HG03457 (cell line): ENCODE measurements around the gene RAD51B.

Experiments
- ATAC-seq: cut with Tn5 transposase; IDR thresholded peaks from one replicate; pipeline ENCODE4 v1.9.1; 2021; ENCODE audit warnings: moderate number of reproducible peaks; ENCODE audit not compliant: unreplicated experiment

The RAD51B gene

DNA sequence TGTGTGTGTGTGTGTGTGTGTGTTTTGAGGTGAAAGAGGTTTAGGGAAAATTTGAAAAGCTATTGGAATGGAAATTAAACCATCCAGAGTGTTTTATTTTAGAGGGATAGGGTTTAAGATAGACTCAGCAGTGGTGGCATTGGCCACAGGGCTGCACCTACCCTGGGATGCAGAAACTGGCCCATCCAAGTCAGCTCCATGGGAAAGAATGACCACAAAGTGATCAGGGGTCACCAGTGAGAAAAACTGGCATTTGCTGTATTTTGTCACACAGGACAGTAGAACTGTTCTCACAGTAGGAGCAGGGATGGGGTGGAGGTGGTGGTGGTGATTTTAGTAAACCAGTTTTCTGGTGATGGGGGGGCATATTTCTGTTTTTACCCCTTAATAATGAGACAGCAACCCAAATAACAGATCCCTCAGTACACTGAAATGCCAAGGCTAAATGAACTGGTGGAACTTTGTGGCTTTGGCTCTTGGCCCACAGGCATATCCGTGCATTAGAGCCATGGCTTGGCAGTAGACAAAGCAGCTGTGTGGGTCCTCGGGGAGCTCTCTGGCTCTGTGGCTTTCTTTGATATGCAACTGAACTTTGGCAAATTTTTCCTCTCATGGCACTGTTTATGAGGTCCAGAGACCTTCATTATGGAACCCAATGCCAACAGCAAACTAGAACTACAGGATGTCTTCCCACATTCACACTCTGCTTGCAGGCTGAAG is 625.0 kb downstream of the RAD51B start:
- no peak for ATAC-seq

DNA sequence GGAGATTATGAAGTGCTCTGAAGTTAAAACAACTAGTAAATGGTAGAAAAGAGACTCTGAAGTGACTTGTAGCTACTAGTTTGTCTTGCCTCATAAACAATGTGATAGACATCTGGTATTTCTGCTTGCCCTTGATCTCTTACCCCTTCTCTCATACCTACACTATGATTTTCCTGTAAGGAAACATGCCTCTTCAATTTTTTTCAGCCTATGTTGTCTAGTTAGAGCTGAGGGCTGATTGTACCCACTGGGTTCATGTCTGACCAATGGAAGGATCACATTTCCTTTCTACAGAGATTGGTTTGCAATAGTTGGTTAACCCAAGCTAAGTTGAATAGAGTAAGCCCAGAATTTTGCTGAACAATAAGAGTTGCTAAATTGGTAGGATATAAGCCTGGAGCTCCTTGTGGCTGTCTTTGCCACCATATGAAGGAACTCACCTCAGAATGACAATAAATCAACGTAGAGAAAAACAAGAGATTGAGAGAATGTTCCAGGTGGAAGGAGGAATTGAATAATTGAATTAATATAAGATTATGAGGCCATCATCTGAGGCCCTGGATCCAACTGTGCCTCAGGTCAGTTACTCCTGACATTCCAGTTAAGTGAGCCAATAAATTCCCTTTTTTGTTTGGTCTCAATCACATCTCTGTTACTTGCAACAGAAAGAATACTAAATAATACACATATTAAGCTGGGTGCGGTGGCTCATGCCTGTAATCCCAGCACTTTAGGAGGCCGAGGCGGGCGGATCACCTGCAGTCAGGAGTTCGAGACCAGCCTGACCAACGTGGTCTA is 626.9 kb downstream of the RAD51B start:
- no peak for ATAC-seq

DNA sequence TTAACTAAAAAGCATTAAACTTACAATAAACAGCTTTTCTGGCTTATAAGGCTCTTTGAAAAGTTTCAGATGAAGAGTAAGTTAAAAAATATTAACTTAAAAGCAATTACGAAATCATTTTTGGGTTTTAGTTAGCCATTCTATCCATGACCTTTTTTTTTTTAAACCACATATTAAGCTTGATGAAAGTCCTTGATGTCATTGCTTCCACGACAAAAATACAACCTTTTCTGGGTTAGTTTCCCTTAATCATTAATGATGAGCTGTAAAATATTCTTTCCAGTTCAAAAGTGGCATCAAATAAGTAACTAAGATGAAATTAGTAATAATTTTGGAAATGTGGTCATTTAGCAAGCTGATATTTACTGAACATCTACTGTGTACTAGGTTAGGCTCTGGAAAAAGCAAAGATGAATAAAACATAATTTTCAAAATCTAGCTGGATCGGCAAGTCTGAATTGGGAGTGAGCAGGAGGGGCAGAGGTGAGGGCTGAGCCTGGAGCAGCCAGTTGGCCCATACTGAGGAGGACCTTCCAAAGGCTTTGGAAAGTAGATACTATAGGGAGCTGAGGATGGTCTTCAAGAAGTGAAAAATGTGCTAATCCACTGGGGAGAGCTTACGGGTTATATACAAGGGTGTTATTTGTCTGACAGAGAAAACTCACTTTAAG is 628.1 kb downstream of the RAD51B start:
- no peak for ATAC-seq

DNA sequence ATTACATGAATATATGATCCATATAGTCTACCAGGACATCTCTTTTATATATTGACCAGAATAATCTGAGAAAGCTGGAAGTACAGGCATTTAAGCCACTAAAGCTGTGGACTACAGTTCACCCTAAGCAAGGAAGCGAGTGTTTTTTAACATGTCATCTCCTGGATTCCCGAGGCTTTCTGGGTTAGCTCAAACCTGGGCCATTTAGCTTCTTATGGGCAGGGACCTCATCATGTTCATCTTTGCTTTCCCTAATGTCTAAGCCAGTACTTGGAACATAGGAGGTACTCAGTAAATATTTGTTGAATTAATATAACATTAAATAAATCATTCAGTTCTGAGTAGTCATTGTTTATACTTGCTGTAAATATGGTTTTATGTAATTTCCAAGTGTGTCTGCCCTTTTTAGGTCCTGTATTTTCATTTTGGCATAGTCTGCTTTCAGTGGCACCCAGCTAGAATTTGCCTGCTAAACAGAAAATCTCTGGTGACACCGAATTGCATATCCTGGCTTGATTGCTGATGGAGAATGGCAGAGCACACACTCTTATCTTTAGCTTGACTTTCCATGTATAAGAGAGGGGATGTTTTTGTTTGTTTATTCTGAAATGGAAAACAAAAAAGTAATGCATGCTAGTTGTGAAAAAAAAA is 628.8 kb downstream of the RAD51B start:
- no peak for ATAC-seq

DNA sequence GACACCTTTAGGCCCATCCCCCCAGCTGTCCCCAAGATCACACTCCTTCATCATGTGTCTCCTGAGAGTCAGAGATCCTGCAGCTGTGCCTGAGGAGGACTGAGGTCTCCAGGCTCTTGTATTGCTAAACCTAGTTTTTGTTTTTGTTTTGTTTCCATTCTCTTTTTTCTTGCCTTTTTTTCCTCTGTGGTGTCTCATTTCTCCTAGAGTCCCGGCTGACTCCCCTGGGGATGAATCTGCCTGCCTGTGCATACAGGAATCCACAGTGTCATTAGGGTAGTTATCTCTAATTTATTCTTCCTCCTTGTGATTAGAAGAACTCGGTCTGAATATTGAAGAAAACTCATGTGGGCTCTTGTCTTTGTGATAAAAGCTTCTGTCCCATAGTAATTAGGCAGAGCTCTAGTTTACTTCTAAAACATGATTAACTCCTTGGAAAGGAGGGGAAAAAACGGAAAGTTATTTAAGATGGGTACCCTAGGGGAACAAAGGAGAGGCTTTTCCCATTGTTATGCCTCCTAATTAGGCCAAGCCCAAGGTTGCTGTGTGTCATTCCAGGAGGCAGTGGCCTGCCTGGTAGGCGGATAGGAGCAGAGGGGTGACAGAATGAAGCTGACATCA is 630.1 kb downstream of the RAD51B start:
- no peak for ATAC-seq

DNA sequence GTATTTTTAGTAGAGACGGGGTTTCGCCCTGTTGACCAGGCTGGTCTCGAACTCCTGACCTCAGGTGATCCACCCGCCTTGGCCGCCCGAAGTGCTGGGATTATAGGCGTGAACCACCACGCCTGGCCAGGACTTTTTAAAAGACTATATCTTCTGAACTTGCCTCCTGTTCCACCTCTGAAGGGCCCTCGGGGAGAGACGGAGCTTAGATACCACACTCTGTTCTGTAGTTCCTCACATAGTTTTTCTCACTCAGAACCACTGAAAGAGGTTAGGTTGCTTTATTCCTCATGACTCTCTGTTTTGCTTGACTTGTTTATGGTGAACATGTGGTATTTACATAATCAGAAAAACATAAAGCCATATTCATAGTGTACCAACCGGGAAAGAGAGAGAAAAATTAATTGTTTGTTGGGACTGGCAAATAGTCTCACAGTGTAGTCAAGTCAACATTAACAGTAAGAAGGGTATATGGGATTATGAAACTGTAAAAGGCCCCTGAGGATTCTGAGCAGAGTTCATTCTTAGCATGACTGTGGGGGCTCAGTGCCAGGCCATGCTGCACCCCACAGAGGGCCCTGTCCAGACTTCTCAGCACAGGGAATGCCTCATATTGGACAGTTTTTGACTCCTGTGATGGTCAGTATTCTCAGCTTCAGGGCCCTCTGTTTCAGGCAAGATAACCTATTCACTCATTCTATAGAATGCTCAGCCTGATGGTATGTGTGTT is 631.0 kb downstream of the RAD51B start:
- no peak for ATAC-seq

DNA sequence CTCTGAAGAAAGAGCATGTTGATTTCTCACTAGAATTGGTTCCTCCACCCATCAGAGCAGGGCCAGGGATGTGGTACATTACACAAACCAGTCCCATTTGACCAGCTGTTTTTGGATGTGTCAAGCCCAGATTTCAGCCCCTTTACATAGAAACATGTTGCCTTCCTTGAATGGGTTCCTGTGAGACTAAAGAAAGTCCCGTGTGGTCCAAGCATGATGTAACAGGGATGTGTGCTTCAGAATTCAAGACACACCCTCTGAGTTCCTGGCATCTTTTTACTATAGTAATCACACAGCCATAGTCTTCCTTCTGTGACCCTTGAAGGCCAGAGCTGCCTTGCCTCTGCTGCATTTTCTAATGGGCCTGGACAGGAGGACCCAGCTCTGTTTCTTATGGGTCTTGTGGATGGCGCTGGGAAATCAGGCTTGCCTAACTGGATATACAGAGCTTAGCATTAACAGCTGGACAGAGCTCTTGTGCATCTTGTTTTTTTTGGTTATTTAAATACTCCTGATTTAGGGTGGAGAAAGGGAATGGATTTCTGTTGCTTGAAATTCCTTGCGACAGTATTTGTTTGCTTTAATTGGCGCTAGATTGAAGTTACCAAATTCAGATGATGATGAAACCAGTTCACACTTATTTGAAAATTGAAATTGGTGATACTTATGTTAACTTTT is 632.3 kb downstream of the RAD51B start:
- ATAC-seq: no peak

DNA sequence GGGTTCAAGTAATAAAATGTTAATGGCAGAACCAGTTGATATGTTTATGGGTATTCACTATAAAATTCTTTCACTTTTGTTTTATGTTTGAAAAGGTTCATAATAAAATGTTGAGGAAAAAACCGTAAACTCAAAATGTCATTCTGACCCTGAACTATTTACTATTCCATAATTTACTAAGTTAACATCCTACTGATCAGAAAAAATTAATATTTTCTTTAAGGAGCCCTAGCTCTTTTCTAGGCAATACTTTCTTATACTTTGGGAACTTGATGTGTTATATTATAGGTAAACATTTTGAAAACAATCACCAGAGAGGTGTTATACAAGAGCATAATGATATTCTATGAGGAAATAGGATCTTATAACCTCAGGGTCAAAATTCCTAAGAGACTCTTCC is 638.7 kb downstream of the RAD51B start:
- ATAC-seq: no peak

DNA sequence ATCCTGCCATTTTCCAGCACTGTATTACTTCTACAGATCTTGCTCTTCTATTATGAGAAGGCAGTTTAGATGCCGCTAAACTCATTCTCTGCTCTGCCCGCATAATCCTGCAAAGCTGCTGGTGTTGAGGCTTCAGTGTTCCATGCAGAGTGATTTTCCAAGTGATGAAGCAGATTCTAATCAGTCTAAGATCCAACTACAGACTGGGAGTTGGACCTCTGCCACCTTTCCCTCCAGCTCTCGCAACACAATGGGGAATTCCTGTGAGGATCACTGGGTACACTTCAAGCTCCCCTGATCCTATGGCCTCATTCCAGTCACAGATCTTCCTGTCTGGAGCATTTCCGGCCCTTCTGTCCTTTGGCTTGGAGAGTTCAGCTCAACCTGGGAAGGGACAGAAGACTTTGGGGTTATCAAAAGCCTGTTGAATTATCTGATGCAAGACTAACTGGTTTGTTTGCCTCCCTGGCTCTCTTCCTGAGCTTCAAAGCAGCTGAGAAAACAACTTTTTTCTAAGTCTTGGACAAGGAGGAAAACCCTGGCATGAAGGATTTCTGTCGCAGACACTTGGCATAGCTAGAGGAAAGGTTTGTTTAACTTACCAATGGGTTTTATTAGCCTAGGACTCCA is 639.4 kb downstream of the RAD51B start:
- no peak for ATAC-seq

DNA sequence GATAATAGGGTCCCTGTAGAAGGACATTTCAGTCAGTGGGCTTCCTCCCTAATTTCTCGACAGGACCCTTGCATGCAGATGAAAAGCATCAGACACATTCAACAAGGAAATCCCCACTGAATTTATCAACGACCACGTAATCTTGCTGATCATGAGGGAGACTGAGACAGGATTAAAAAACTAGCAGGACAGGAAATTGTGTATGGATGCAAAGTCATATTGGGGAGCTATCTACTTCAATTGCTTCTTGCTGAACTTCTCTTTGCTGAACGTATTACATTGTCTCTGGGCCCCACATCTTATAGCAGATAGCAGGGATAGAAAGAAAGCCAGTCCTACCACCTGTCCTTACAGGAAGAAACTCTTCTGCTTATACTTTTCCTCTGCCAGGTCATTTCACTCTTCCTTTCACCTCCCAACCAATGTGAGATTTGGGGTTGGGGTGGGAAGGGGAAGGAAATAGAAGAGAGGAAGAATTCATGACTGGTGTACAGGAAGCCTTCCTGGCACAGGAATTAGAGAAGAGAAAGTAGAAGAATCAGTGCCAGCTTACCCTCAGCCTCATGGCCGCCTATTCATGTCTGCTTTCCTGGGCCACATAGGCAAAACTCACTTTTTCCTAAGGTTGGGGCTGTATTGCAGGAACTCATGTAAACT is 640.0 kb downstream of the RAD51B start:
- ATAC-seq: no peak

DNA sequence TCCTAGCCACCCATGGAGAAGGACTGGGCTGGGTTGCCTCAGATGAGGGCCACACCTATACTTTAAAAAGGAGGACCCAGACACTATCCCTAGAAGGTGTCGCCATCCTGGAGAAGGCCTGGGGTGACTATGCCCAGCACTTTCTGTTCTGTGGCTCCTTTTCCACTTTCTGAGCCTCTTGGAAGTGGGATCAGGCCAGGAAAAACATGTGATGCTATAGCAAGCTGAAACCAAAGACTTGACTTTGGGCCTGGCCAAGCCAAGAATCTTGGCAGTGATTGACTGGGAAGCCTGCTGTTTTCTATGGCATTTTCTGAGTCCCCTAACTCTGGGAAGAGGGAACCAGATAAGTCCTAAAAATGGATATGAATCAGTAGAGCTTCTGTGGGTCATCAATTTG is 641.0 kb downstream of the RAD51B start:
- no peak for ATAC-seq

DNA sequence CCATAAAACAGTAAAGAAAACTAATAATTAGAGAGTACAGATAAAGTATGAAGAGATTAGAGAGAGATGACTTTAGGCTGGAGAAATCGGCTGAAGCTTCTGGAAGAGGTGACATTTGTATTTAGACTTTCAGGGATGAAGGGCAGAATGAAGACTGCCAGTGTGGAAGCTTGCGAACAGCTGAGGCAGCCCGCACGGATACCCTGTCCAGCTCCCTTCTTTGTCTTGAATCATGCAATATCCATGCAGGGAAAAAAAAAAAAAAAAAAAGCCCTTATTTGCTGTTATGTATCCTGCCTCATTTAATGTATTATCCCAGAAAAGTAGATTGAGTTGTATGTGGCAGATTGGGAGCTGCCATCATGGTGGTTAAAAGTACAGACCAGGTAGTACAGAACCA is 641.5 kb downstream of the RAD51B start:
- ATAC-seq: no peak

DNA sequence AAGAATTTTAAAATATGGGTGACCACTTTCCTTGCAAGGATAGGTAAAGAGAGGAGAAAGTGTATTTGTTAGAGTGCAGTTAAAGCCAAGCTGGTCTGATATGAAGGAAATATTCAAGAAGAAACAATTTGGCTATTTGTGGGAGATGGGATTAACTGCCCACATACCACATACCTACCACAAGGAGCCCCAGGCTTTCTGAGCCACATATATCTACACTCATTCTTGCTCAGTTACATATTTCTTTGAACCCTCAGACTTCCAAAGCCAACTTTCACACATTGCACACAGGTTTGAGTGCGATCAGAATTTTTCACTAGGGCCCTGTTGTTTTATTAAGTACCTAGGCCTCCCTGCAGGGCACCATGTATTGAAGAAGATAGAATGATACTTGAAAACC is 643.1 kb downstream of the RAD51B start:
- ATAC-seq: no peak

DNA sequence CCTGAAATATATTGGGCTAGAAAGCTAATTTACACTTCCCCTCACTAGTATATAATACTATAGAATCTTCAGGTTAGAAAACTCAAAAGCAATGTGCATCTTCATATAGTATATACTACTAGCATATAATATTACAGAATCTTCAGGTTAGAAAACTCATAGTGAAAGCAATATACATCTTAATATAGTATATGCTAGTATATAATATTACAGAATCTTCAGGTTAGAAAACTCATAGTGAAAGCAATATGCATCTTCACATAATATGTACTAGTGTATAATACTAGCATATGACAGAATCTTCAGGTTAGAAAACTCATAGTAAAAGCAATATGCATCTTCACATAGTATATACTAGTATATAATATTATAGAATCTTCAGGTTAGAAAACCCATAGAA is 643.7 kb downstream of the RAD51B start:
- no peak for ATAC-seq

DNA sequence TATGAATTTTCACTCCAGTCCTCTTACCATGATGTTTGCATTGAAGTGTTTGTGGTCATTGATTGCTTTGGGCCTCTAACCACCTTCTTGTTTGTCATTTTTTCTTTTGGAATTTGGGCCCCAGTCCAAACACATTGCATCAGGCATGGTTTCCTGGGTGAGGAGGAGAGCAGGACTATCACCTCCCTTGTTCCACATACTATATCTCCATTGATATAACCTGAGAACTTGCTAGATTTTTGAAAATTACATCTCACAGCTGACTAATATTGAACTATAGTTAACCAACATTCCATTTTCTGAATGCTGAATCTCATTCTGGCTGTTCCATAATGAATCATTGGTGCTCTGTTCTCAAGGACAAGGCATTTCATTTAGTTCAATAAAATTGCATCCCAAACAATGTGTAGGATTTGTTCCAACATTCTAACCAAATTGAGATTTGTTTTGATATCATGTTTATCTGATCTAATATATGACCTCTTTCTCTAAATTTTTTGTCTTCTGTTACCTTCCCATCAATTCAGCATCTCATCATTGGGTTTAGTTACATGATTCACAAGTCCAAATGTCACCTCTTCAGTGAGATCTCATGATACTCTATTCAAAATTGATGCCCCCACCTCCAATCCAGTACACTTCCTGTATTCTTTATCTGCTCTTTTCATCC is 644.3 kb downstream of the RAD51B start:
- no peak for ATAC-seq

DNA sequence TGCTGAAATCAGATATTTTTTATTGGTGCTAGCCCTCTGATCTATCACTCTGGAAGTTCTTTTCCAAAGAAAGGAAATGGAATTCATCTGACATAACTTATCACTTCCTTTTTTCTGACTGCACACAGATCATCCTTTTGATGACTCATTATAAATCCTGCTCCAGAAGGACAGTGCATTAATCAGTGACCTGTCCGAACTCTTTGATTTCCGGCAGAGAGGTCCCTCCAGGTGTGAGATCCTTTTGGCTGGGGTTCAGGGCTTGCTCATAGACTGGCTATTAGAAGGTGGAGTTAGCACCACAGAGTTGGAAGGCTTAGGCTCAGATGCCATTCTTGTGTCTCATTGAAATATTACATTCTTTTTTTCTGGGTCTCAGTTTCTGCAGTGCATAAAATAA is 645.1 kb downstream of the RAD51B start:
- no peak for ATAC-seq

DNA sequence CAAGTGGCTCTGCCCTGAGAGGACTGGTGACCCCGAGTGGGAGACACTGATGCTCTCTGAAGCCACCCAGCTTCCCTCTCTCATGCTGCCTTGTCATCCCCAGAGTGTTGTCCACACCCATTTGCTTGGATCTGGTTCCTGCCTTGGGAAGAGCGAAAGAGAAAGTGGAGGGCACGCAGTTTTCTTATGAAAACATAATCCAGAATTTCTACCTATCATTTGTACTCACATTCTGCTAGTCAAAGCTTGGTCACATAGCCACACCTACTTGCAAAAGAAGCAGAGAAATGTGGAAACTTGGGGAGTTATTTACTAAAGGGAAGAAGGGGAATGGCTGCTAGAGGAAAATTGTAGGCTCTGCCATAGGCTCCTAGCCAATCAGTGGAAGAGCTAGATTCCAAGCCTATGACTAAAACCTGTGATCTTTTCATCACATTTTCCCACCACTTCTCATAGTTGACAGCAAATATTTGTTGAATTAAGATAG is 647.0 kb downstream of the RAD51B start:
- ATAC-seq: no peak

DNA sequence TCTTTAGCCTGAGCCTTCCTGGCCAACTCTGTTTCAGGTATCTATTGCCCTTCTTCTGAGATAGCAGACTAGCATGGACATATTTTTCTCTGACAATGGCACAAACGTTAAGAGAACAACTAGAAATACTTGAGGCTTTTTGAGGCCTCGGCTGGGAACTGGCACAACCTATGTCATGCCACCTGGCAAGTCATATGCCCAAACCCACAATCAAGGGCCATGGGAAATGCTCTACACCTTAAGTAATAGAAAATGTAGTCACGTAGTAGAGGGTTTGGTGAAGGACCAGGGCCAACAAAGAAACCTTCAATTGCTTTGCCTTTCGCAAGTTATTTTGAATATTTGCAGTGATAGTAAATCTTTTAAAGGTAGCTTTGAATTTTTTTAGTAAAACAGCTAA is 647.8 kb downstream of the RAD51B start:
- ATAC-seq: no peak
